Endothelial cell of umbilical vein (primary cell): ENCODE measurements around the gene THBS1. TPM values are rescaled to one million over a fixed set of nuclear protein-coding genes. Genes with fewer than 3 reads are reported as not detected.

ENCODE experiments used
- BruUV-seq: library from RNA; stranded (reverse); fragments of 400-500 nt; replicated peaks from 2 replicates; lab custom pipeline; 2021; lab: Mats Ljungman, UMichigan
- CTCF ChIA-PET: fragments of 300-600, 350-600 bp; sonication (Branson Sonifier 250); formaldehyde crosslinking; loops from one replicate; lab custom pipeline; 2021; ENCODE audit warnings: antibody characterized with exemption, inconsistent platforms; lab: Charles Lee
- POLR2A ChIA-PET: fragments of 300-600, 350-600 bp; sonication (Branson Sonifier 250); formaldehyde crosslinking; loops from one replicate; lab custom pipeline; 2021; ENCODE audit warnings: antibody characterized with exemption, inconsistent platforms; lab: Charles Lee
- DNase-seq: peaks from one replicate; pipeline ENCODE4 v3.0.0-alpha.2; 2011; ENCODE audit warnings: low read depth, low spot score
- FAIRE-seq: peaks from 2 replicates; lab custom pipeline; 2011; peaks lifted over from hg19 to GRCh38; lab: Jason Lieb, UNC
- H2AFZ ChIP-seq: 2 replicates; pipeline ENCODE4 v1.6.0; 2012; ENCODE audit warnings: low read depth, low read length, control low read depth, inconsistent platforms
- H3K27ac ChIP-seq: 2 replicates; pipeline ENCODE4 v1.5.1; 2011; ENCODE audit warnings: low read depth, mild to moderate bottlenecking, control low read depth, low read length, moderate library complexity; ENCODE audit not compliant: insufficient read depth
- H3K27me3 ChIP-seq, 2 experiments: 2 replicates each; pipeline versions ENCODE4 v1.6.0 to v1.6.1; 2011; ENCODE audit warnings: low read length in 2 of 2, mixed read lengths in 1 of 2; ENCODE audit not compliant: control insufficient read depth in 2 of 2, insufficient read depth in 2 of 2
- H3K36me3 ChIP-seq, 2 experiments: 2 replicates in 1 of 2; 3 replicates in 1 of 2; pipeline ENCODE4 v1.5.1; 2011; ENCODE audit warnings: low read length in 2 of 2, mild to moderate bottlenecking in 1 of 2, moderate library complexity in 1 of 2; ENCODE audit not compliant: control insufficient read depth in 2 of 2, insufficient read depth in 2 of 2; ENCODE audit errors: extremely low read depth in 1 of 2
- H3K4me1 ChIP-seq: 3 replicates; pipeline ENCODE4 v1.5.1; 2011; ENCODE audit warnings: mild to moderate bottlenecking, low read length; ENCODE audit not compliant: control insufficient read depth, insufficient read depth; ENCODE audit errors: extremely low read depth
- H3K4me2 ChIP-seq: 2 replicates; pipeline ENCODE4 v1.6.1; 2011; ENCODE audit warnings: low read length, control low read depth, mixed read lengths; ENCODE audit not compliant: insufficient read depth
- H3K4me3 ChIP-seq, 3 experiments: fragments of 200-600 bp in 1 of 3; sonication (generic), shearing (Covaris generic) in 1 of 3; replicated peaks in 1 of 3; 2 replicates each; pipeline ENCODE4 v1.5.1; 2011 to 2016; ENCODE audit warnings: control low read depth in 3 of 3, low read length in 3 of 3, mild to moderate bottlenecking in 2 of 3, inconsistent platforms in 1 of 3, low read depth in 1 of 3, moderate library complexity in 1 of 3; ENCODE audit not compliant: insufficient read depth in 1 of 3
- H3K79me2 ChIP-seq: 2 replicates; pipeline ENCODE4 v1.6.0; 2012; ENCODE audit warnings: low read length, inconsistent platforms; ENCODE audit not compliant: control insufficient read depth, insufficient read depth
- H3K9ac ChIP-seq: replicated peaks from 2 replicates; pipeline ENCODE3; 2011; ENCODE audit warnings: low read length, control low read depth; ENCODE audit not compliant: insufficient read depth; ENCODE audit errors: extremely low read depth
- H3K9me1 ChIP-seq: replicated peaks from 3 replicates; pipeline ENCODE4 v1.6.0; 2011; ENCODE audit warnings: mild to moderate bottlenecking, low read length; ENCODE audit not compliant: control insufficient read depth, insufficient read depth; ENCODE audit errors: extremely low read depth
- H3K9me3 ChIP-seq: replicated peaks from 2 replicates; pipeline ENCODE4 v1.5.1; 2012; ENCODE audit warnings: low read length, inconsistent platforms; ENCODE audit not compliant: control insufficient read depth, insufficient read depth
- H4K20me1 ChIP-seq: replicated peaks from 2 replicates; pipeline ENCODE3; 2011; ENCODE audit warnings: mild to moderate bottlenecking, low read length; ENCODE audit not compliant: control insufficient read depth, insufficient read depth; ENCODE audit errors: extremely low read depth
- CTCF ChIP-seq, 2 donors: IDR thresholded peaks; 1 replicate in 1 of 2; 2 replicates in 1 of 2; pipeline ENCODE4 v1.5.1; 2011; ENCODE audit warnings: low read length in 2 of 2, mild to moderate bottlenecking in 2 of 2, moderate library complexity in 2 of 2, control low read depth in 1 of 2, inconsistent platforms in 1 of 2, low read depth in 1 of 2; ENCODE audit not compliant: insufficient read depth in 1 of 2; ENCODE audit errors: extremely low read depth in 1 of 2
- EZH2 ChIP-seq: IDR thresholded peaks from 2 replicates; pipeline ENCODE4 v1.6.1; 2012; ENCODE audit warnings: borderline replicate concordance, low read depth, mild to moderate bottlenecking, moderate library complexity, low read length, inconsistent platforms; ENCODE audit not compliant: severe bottlenecking
- FOS ChIP-seq: IDR thresholded peaks from 2 replicates; pipeline ENCODE4 v1.6.1; 2011; ENCODE audit warnings: mild to moderate bottlenecking, low read length, moderate library complexity, borderline replicate concordance; ENCODE audit not compliant: insufficient read depth
- GATA2 ChIP-seq: IDR thresholded peaks from 2 replicates; pipeline ENCODE4 v1.7.0; 2011; ENCODE audit warnings: low read depth, mild to moderate bottlenecking, moderate library complexity, mixed read lengths, low read length; ENCODE audit not compliant: insufficient read length, insufficient read depth
- JUN ChIP-seq: IDR thresholded peaks from 2 replicates; pipeline ENCODE4 v1.6.1; 2011; ENCODE audit warnings: borderline replicate concordance, low read depth; ENCODE audit not compliant: insufficient read length, insufficient read depth
- MAX ChIP-seq: IDR thresholded peaks from 2 replicates; pipeline ENCODE4 v1.6.1; 2011; ENCODE audit not compliant: insufficient read depth, insufficient read length
- MYC ChIP-seq: IDR thresholded peaks from one replicate; pipeline ENCODE4 v1.6.1; 2011; ENCODE audit warnings: mild to moderate bottlenecking, low read depth, low read length
- POLR2A ChIP-seq: IDR thresholded peaks from 2 replicates; pipeline ENCODE4 v1.6.1; 2012; ENCODE audit warnings: low read depth, mild to moderate bottlenecking, control low read depth, low read length
- POLR2AphosphoS5 ChIP-seq: IDR thresholded peaks from 2 replicates; pipeline ENCODE4 v1.6.1; 2012; ENCODE audit warnings: low read depth, mild to moderate bottlenecking, control low read depth, low read length, moderate library complexity; ENCODE audit not compliant: insufficient read depth
- dilution Hi-C: fragments of 300-500 bp; cut with MboI; formaldehyde crosslinking; loops from one replicate; pipeline ENCODE4 v1.15.0; 2019; ENCODE audit warnings: low sequenced_read_pairs; ENCODE audit not compliant: extremely low pct_ligation_motif_present
- intact Hi-C: fragments of 100-400 bp; cut with micrococcal nuclease; formaldehyde crosslinking; loops from one replicate; pipeline ENCODE4 v1.10.0; 2022
- polyA plus RNA-seq, 4 experiments: library from polyadenylated mRNA; depleted of rRNA in 3 of 4; stranded (reverse) in 3 of 4; unstranded in 1 of 4; fragments of >200 nt; gene quantifications; 2 replicates each; pipeline versions ENCODE4 v1.2.1 to v1.2.3, GENCODE V29; 2011 to 2012; ENCODE audit warnings: missing spikeins in 1 of 4
- total RNA-seq: library from RNA; stranded (reverse); gene quantifications from 2 replicates; pipeline ENCODE4 v1.2.3, GENCODE V29; 2021

Gene THBS1
- total and polyA plus RNA-seq, 2 donors (not counting 3 experiments of a cell fraction or from before 2014, with no cell fraction given): 6,293 to 8,883 TPM

- no peaks in the 10 kb centered on the region for H3K27me3 ChIP-seq
- intact Hi-C loops (no loop called here), dilution Hi-C loops (no loop called here)
- FAIRE-seq: no peak
- H3K36me3 ChIP-seq: no peaks in the 10 kb centered on the region
- no peak overlapping the region for H3K27ac ChIP-seq
- no peaks in the 10 kb centered on the region for H3K9me3 ChIP-seq
- no peak overlapping the region for H2AFZ ChIP-seq
- H3K4me3 ChIP-seq: no peak overlapping the region
- DNase-seq: no peak
- ChIA-PET POLR2A (no interaction called here), CTCF (interaction anchor here (1.0 kb wide), 1 partner anchor 21 kb away, joined by 3 read pairs; no protein-coding TSS in a partner anchor)
- no peak overlapping the region for H3K9ac ChIP-seq
- no peaks in the 10 kb centered on the region for H3K9me1 ChIP-seq
- no peaks in the 10 kb centered on the region for H4K20me1 ChIP-seq
- BruUV-seq: no TSS peak
- no peak overlapping the region for H3K4me2 ChIP-seq
- TF ChIP-seq GATA2 (no peak), JUN (no peak), MAX (no peak), EZH2 (no peak), MYC (no peak), POLR2AphosphoS5 (no peak), CTCF (IDR thresholded peaks at IDR 0.05; ENCODE audit: extremely low read depth in 1 of 2, insufficient read depth in 1 of 2, low read depth in 1 of 2, low read length in 2 of 2) (no peak), POLR2A (no peak), FOS (no peak)
- no peaks in the 10 kb centered on the region for H3K79me2 ChIP-seq
- no peaks in the 10 kb centered on the region for H3K4me1 ChIP-seq
Measured at GRCh38 chr15:39539466-39539865, 41.4 kb upstream of the THBS1 start.
